H9 (cell line): ENCODE data around the gene PARG. TPM values are rescaled to one million over a fixed set of nuclear protein-coding genes. Genes with fewer than 3 reads are reported as not detected.
"Not testable (repeated sequence)": the region's sequence is repeated elsewhere in the genome, so short reads cannot be mapped to it uniquely, and the experiment has no call there.

Source experiments
- DNase-seq: peaks from one replicate; pipeline ENCODE4 v3.0.0-alpha.2; 2017
- H2AFZ ChIP-seq: one replicate; pipeline ENCODE4 v1.6.1; 2013; ENCODE audit warnings: mild to moderate bottlenecking, low read length, control low read depth, moderate library complexity
- H2AK5ac ChIP-seq: 2 replicates; pipeline ENCODE4 v1.6.1; 2013; ENCODE audit warnings: low read length, control low read depth, mixed read lengths; ENCODE audit not compliant: insufficient read length
- H2BK120ac ChIP-seq: one replicate; pipeline ENCODE4 v1.6.1; 2013; ENCODE audit warnings: low read depth, mild to moderate bottlenecking, low read length, control low read depth, inconsistent platforms; ENCODE audit not compliant: poor library complexity, severe bottlenecking
- H2BK12ac ChIP-seq: 2 replicates; pipeline ENCODE4 v1.6.1; 2013; ENCODE audit warnings: low read length, control low read depth, mixed read lengths, low read depth; ENCODE audit not compliant: insufficient read length
- H2BK15ac ChIP-seq: 2 replicates; pipeline ENCODE4 v1.6.1; 2013; ENCODE audit warnings: low read depth, low read length, control low read depth
- H2BK20ac ChIP-seq: one replicate; pipeline ENCODE4 v1.6.1; 2013; ENCODE audit warnings: low read depth, mild to moderate bottlenecking, low read length, control low read depth, inconsistent platforms; ENCODE audit not compliant: poor library complexity, severe bottlenecking
- H2BK5ac ChIP-seq: 2 replicates; pipeline ENCODE4 v1.6.1; 2013; ENCODE audit warnings: low read length, control low read depth, mixed read lengths; ENCODE audit not compliant: insufficient read length
- H3K14ac ChIP-seq: 2 replicates; pipeline ENCODE4 v1.6.1; 2013; ENCODE audit warnings: low read length, control low read depth; ENCODE audit not compliant: insufficient read depth
- H3K18ac ChIP-seq: 2 replicates; pipeline ENCODE4 v1.6.1; 2013; ENCODE audit warnings: low read depth, mild to moderate bottlenecking, mixed read lengths, low read length, control low read depth; ENCODE audit not compliant: insufficient read length
- H3K23ac ChIP-seq: 2 replicates; pipeline ENCODE4 v1.6.1; 2013; ENCODE audit warnings: low read length, control low read depth, mixed read lengths, low read depth; ENCODE audit not compliant: insufficient read length
- H3K23me2 ChIP-seq: 2 replicates; pipeline ENCODE4 v1.6.1; 2013; ENCODE audit warnings: low read depth, mild to moderate bottlenecking, mixed read lengths, low read length, control low read depth; ENCODE audit not compliant: insufficient read length, poor library complexity, severe bottlenecking
- H3K27ac ChIP-seq: 2 replicates; pipeline ENCODE4 v1.5.1; 2013; ENCODE audit warnings: low read length, control low read depth, mixed read lengths, low read depth; ENCODE audit not compliant: insufficient read length
- H3K27me3 ChIP-seq: 2 replicates; pipeline ENCODE4 v1.6.1; 2013; ENCODE audit warnings: low read length, control low read depth, inconsistent platforms; ENCODE audit not compliant: insufficient read depth
- H3K4ac ChIP-seq: 2 replicates; pipeline ENCODE4 v1.6.1; 2013; ENCODE audit warnings: low read depth, mild to moderate bottlenecking, control low read depth, inconsistent platforms, low read length, moderate library complexity
- H3K4me1 ChIP-seq: 2 replicates; pipeline ENCODE4 v1.6.1; 2013; ENCODE audit warnings: low read length, control low read depth, inconsistent platforms; ENCODE audit not compliant: insufficient read depth
- H3K4me2 ChIP-seq: 2 replicates; pipeline ENCODE4 v1.6.1; 2013; ENCODE audit warnings: low read length, control low read depth, mixed read lengths; ENCODE audit not compliant: insufficient read length, insufficient read depth
- H3K56ac ChIP-seq: 2 replicates; pipeline ENCODE4 v1.6.1; 2013; ENCODE audit warnings: low read depth, mild to moderate bottlenecking, mixed read lengths, low read length, control low read depth; ENCODE audit not compliant: insufficient read length
- H3K79me1 ChIP-seq: 2 replicates; pipeline ENCODE4 v1.6.1; 2013; ENCODE audit warnings: low read depth, mild to moderate bottlenecking, moderate library complexity, low read length, control low read depth, inconsistent platforms; ENCODE audit not compliant: insufficient read depth, poor library complexity, severe bottlenecking
- H3K79me2 ChIP-seq: 2 replicates; pipeline ENCODE4 v1.6.1; 2013; ENCODE audit warnings: low read length, control low read depth, inconsistent platforms; ENCODE audit not compliant: insufficient read depth
- H3K9ac ChIP-seq: 2 replicates; pipeline ENCODE4 v1.6.1; 2013; ENCODE audit warnings: low read length, control low read depth, mixed read lengths; ENCODE audit not compliant: insufficient read length; ENCODE audit errors: extremely low read depth
- H3K9me3 ChIP-seq: one replicate; pipeline ENCODE4 v1.6.1; 2013; ENCODE audit warnings: low read depth, low read length, inconsistent platforms; ENCODE audit not compliant: control insufficient read depth
- H3T11ph ChIP-seq: one replicate; pipeline ENCODE4 v1.6.1; 2013; ENCODE audit warnings: mild to moderate bottlenecking, low read length, control low read depth, inconsistent platforms
- H4K20me1 ChIP-seq: one replicate; pipeline ENCODE4 v1.6.1; 2013; ENCODE audit not compliant: control insufficient read depth, insufficient read length, insufficient read depth
- H4K5ac ChIP-seq: 2 replicates; pipeline ENCODE4 v1.6.1; 2013; ENCODE audit warnings: low read depth, mild to moderate bottlenecking, mixed read lengths, low read length, control low read depth; ENCODE audit not compliant: insufficient read length
- H4K8ac ChIP-seq: replicated peaks from 2 replicates; pipeline ENCODE4 v1.6.1; 2013; ENCODE audit warnings: low read length, control low read depth, mixed read lengths, low read depth; ENCODE audit not compliant: insufficient read length
- H4K91ac ChIP-seq: 2 replicates; pipeline ENCODE4 v1.6.1; 2013; ENCODE audit warnings: low read depth, mild to moderate bottlenecking, moderate library complexity, mixed read lengths, low read length, control low read depth; ENCODE audit not compliant: insufficient read length
- H3K27ac Mint-ChIP-seq, 3 experiments: 2 replicates in 2 of 3; 3 replicates in 1 of 3; pipeline ENCODE4 v1.8.0; 2020 to 2021; ENCODE audit warnings: mixed read lengths in 3 of 3, mild to moderate bottlenecking in 1 of 3, moderate library complexity in 1 of 3
- H3K27me3 Mint-ChIP-seq: 2 replicates; pipeline ENCODE4 v1.8.0; 2021; ENCODE audit warnings: low read depth, mild to moderate bottlenecking, moderate library complexity, mixed read lengths
- H3K36me3 Mint-ChIP-seq, 3 experiments: 2 replicates in 2 of 3; 3 replicates in 1 of 3; pipeline ENCODE4 v1.8.0; 2020 to 2021; ENCODE audit warnings: low read depth in 3 of 3, mixed read lengths in 3 of 3; ENCODE audit not compliant: insufficient read depth in 1 of 3
- H3K4me1 Mint-ChIP-seq, 2 experiments: 2 replicates each; pipeline ENCODE4 v1.8.0; 2020; ENCODE audit warnings: mixed read lengths in 2 of 2
- H3K4me3 Mint-ChIP-seq, 2 experiments: 2 replicates in 1 of 2; 3 replicates in 1 of 2; pipeline ENCODE4 v1.8.0; 2020 to 2021; ENCODE audit warnings: mild to moderate bottlenecking in 2 of 2, mixed read lengths in 2 of 2, moderate library complexity in 1 of 2
- H3K9me3 Mint-ChIP-seq, 2 experiments: 2 replicates in 1 of 2; 3 replicates in 1 of 2; pipeline ENCODE4 v1.8.0; 2020; ENCODE audit warnings: mild to moderate bottlenecking in 2 of 2, mixed read lengths in 2 of 2, moderate library complexity in 1 of 2
- WGBS: extraction: QIAGEN DNeasy Blood & Tissue Kit; methylation state at CpG from one replicate; pipeline ENCODE4 v1.1.7; 2013; ENCODE audit warnings: missing lambda C conversion rate, low lambda C conversion rate, mixed read lengths; ENCODE audit not compliant: insufficient read length; ENCODE audit errors: extremely low coverage; 5-methylcytosine and 5-hydroxymethylcytosine counted together
- total RNA-seq: library from RNA; stranded (reverse); gene quantifications from 2 replicates; pipeline ENCODE4 v1.2.1, GENCODE V29; 2021

PARG gene
- total RNA-seq, 1 experiment from 2014 or later: 48.3 TPM

DNA sequence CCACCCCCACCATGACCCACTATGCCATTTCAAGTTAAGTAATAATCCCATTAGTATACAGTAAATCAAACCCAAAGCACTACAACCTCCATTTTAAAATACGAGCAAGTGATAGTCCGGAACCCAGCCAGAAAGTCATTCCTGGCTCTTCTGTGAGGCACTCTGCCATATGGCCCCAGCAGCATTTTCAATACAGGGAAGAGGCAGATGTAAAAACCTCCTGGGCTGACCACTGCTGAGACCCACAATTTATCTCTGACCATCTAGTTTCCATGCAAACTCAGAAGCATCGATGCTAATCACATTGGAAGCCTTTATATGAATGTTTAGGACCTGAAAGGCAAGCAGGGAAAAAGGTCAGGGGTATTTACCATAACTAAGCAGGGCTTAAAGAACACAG, 69.1 kb downstream of the PARG start:
- not testable (repeated sequence) for H3K27me3 Mint-ChIP-seq, H3K14ac ChIP-seq, H3K56ac ChIP-seq, H2AFZ ChIP-seq, H3K23me2 ChIP-seq, H2AK5ac ChIP-seq, H2BK20ac ChIP-seq, H4K8ac ChIP-seq, H3K23ac ChIP-seq, H3K4me1 ChIP-seq, H4K5ac ChIP-seq, H3K79me1 ChIP-seq, H3K27me3 ChIP-seq, H2BK12ac ChIP-seq, H3K27ac ChIP-seq, H3K79me2 ChIP-seq, H2BK120ac ChIP-seq, H3K4me2 ChIP-seq, H2BK15ac ChIP-seq, H3K9me3 Mint-ChIP-seq, H4K20me1 ChIP-seq, H3K9me3 ChIP-seq, H3K36me3 Mint-ChIP-seq, H3K4me3 Mint-ChIP-seq, H3K4ac ChIP-seq, DNase-seq, H2BK5ac ChIP-seq, H3K9ac ChIP-seq, H3K18ac ChIP-seq, H3K27ac Mint-ChIP-seq, H3K4me1 Mint-ChIP-seq, H3T11ph ChIP-seq, H4K91ac ChIP-seq
- no CpG with 5 or more reads among the region's 3 CpGs for WGBS

DNA sequence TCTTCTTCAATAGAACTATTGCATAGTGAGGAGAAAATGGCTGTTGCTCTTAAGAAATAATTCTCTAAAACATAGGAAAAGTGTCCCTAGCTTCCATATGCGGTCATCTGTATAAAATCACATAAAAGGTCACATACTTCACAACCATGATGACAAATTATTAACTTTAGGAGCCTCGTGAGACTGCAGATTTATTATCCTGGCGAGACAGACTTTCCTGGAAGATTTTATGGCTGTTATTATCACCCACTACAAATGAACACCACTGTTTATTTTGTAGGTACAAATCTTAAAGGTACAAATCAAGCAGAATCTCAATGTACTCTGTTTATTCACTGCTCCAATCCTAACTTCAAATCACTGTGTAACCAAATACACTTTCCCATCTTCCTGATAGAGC, 70.4 kb downstream of the PARG start:
- not testable (repeated sequence) for H3T11ph ChIP-seq, H3K27ac Mint-ChIP-seq, H3K4me3 Mint-ChIP-seq, H4K8ac ChIP-seq, H3K4me1 ChIP-seq, H3K9ac ChIP-seq, H4K91ac ChIP-seq, H3K14ac ChIP-seq, H3K56ac ChIP-seq, H3K27me3 ChIP-seq, H3K36me3 Mint-ChIP-seq, H2BK20ac ChIP-seq, H3K23ac ChIP-seq, H2AFZ ChIP-seq, H4K5ac ChIP-seq, H3K27me3 Mint-ChIP-seq, H3K79me1 ChIP-seq, H3K9me3 Mint-ChIP-seq, H2BK5ac ChIP-seq, H2BK12ac ChIP-seq, H3K23me2 ChIP-seq, H2AK5ac ChIP-seq, H3K18ac ChIP-seq, H3K4me1 Mint-ChIP-seq, H2BK15ac ChIP-seq, H3K4ac ChIP-seq, DNase-seq, H3K79me2 ChIP-seq, H2BK120ac ChIP-seq, H3K27ac ChIP-seq, H3K4me2 ChIP-seq, H4K20me1 ChIP-seq, H3K9me3 ChIP-seq
- no CpG with 5 or more reads among the region's 3 CpGs for WGBS
